Gastrocnemius medialis (tissue), 4 donors: ENCODE data around the gene FOXP4. TPM values are rescaled to one million over a fixed set of nuclear protein-coding genes. Genes with fewer than 3 reads are reported as not detected.
A peak's percentile ranks its signal among the peaks of the same experiment; 100 is the strongest.

Experiments used
- ATAC-seq, 2 donors: fragments of 150-250 bp; one replicate each; pipeline ENCODE4 v1.9.1; 2016
- DNase-seq, 2 donors: peaks; one replicate each; pipeline ENCODE4 v3.0.0-alpha.2; 2019
- H3K27ac ChIP-seq, 4 donors: fragments of 200-600 bp; sonication (generic); 1 replicate in 1 of 4; 2 replicates in 3 of 4; pipeline ENCODE4 v1.5.1; 2016 to 2018; ENCODE audit warnings: mild to moderate bottlenecking in 2 of 4, moderate library complexity in 1 of 4
- H3K27me3 ChIP-seq, 3 donors: fragments of 200-600 bp; sonication (generic) in 2 of 3; 1 replicate in 1 of 3; 2 replicates in 2 of 3; pipeline versions ENCODE4 v1.5.1 to v1.6.0; 2016 to 2019; ENCODE audit warnings: mild to moderate bottlenecking in 1 of 3, moderate library complexity in 1 of 3
- H3K36me3 ChIP-seq, 2 donors: fragments of 200-600 bp; sonication (generic) in 1 of 2; one replicate each; pipeline ENCODE4 v1.5.1; 2017 to 2018
- H3K4me1 ChIP-seq, 2 donors: fragments of 200-600 bp; sonication (generic) in 1 of 2; one replicate each; pipeline ENCODE4 v1.5.1; 2016 to 2017; ENCODE audit warnings: mild to moderate bottlenecking in 2 of 2
- H3K4me3 ChIP-seq, 4 donors: fragments of 200-600 bp; sonication (generic) in 3 of 4; 1 replicate in 1 of 4; 2 replicates in 3 of 4; pipeline ENCODE4 v1.5.1; 2016 to 2019; ENCODE audit warnings: mild to moderate bottlenecking in 2 of 4
- H3K9me3 ChIP-seq, 3 donors: fragments of 200-600 bp; sonication (generic) in 2 of 3; 1 replicate in 1 of 3; 2 replicates in 2 of 3; pipeline ENCODE4 v1.5.1; 2016 to 2019
- CTCF ChIP-seq, 5 experiments: fragments of 450-650 bp in 3 of 5; fragments of 200-600 bp in 2 of 5; sonication (generic) in 2 of 5; IDR thresholded peaks in 4 of 5; conservative IDR thresholded peaks in 1 of 5; 1 replicate in 4 of 5; 2 replicates in 1 of 5; pipeline ENCODE4 v1.5.1; 2016 to 2019; ENCODE audit warnings: antibody characterized with exemption in 5 of 5, mild to moderate bottlenecking in 3 of 5, moderate library complexity in 3 of 5
- POLR2A ChIP-seq, 2 donors: fragments of 450-650 bp; IDR thresholded peaks; one replicate each; pipeline ENCODE4 v1.6.1; 2017; ENCODE audit warnings: antibody characterized with exemption in 2 of 2, mild to moderate bottlenecking in 2 of 2, moderate library complexity in 2 of 2
- in situ Hi-C, 4 donors: fragments of 200-750 bp; cut with MboI; loops; one replicate each; pipeline versions ENCODE4 v1.15.0 to v1.8.0; 2017; ENCODE audit warnings: low sequenced_read_pairs in 4 of 4
- intact Hi-C: fragments of 100-400 bp; cut with DNase I; formaldehyde crosslinking; loops from one replicate; pipeline ENCODE4 v1.15.1; 2023; ENCODE audit warnings: low total_unique reads
- total RNA-seq, 4 donors: library from RNA; depleted of rRNA; stranded (reverse); fragments of >200 nt; gene quantifications; one replicate each; pipeline versions ENCODE4 v1.1.0 to v1.2.3, GENCODE V29; 2016

FOXP4 gene
- total RNA-seq, 4 donors from 2014 or later = 3.4 to 11.4 (median 6.5) TPM

DNA sequence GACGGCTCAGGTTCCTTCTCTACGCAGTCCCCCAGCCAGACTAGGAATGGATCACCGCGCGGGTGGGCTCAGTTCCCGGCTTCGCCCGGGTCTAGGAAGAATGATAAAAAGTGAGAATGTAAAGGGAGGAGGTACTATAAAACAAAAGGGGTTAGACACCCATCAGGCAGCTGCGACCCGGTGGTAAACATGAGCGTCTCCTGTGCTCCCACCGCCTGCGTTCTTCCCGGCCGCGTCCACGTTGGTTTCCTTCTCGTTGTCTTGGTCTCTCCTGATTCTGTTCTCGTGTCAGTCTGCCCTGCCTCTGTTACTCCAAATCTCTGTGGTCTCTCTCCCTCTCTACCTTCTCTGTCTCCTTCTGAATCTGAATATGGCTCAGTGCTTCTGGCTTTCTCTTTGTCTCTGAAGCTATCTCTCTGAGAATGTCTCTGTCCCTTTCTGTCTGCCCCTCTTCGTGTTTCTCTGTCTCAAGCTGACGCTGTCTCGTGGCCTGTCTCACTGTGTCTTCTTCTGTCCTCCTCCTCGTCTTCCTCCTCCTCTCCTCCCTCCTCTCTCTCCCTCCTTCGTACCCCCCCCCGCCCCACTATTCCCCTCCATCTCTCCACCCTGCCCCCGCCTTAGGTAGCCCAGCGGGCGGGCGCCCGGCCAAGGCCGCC lies 41.6 kb upstream of the FOXP4 start:
- Histone ChIP-seq H3K9me3 (no peaks in the 10 kb centered on the region), H3K27ac (peak overlapping the region; percentile 44 to 66 (median 57)), H3K27me3 (peaks cover 20 to 32% (median 30%) of the 10 kb centered on the region in 3 donors), H3K4me3 (peak overlapping the region; percentile 40 to 50 (median 47)), H3K4me1 (peaks cover 6 to 21% of the 10 kb centered on the region in 2 donors), H3K36me3 (no peaks in the 10 kb centered on the region)
- peak; percentile 33 to 36 for ATAC-seq
- in situ Hi-C loops = no loop called here
- intact Hi-C loops = loop anchor here (5.0 to 10.0 kb wide), 3 partner anchors 43 to 80 kb away; partner anchors contain the start of gene FOXP4
- TF ChIP-seq CTCF (IDR thresholded peaks at IDR 0.05 in 4 of 5, conservative IDR thresholded peaks at IDR 0.05 in 1 of 5) = no peak
- TF ChIP-seq POLR2A (IDR thresholded peaks at IDR 0.05) = no peak
- no peak for DNase-seq

DNA sequence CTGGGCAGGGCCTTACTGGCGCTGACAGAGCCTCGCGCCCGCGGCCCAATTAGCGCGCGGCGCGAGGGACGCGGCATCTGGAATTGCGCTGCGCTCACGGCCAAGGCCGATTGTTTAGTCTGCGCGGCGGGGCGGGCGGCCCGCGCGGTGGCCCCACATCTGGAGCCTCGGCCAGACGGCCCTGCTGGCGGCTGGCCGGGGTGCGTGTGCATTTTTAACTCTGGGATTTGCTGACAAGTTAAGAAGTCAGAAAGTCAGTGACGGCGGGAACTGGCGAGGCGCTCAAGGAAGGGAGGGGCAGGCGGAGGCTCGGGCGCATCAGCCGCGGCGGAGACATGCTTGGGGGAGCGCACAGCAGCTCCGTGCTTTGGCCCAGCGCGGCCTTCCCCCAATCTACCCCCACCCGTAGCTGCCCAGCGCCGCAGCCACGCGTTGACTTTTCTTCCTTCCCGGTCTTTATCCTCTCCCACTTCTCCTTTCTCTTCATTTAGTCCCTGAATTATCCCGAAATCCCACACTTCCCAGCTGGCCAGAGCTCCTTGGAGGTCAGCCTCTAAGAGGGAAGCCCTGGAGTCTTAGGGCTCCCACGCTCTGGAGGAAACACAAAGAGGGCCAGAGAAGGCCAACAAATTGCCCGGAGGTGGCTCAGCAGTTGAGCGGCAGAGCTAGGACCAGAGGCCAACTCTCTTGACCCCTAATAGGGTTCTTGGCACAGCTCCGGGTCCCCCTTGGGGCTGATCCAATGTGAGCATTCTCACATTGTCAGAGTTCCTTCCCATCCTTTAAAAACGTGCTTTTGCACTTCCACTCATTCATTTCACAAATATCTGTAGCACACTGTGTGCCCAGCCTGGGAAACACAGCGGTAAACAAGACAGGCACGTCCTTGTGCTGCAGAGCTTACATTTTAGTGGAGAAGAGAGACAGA lies 40.8 kb upstream of the FOXP4 start:
- intact Hi-C loops (loop anchor here (5.0 to 10.0 kb wide), 3 partner anchors 42 to 81 kb away; partner anchors contain the start of gene FOXP4), in situ Hi-C loops (no loop called here)
- H3K4me3 ChIP-seq = peak overlapping the region; percentile 40 to 50 (median 47)
- ATAC-seq = peak; percentile 50 to 64
- H3K27me3 ChIP-seq = peaks cover 21 to 32% (median 30%) of the 10 kb centered on the region in 3 donors
- H3K9me3 ChIP-seq = no peaks in the 10 kb centered on the region
- H3K36me3 ChIP-seq = no peaks in the 10 kb centered on the region
- DNase-seq = peak; percentile 33 to 51
- H3K4me1 ChIP-seq = peaks cover 6 to 21% of the 10 kb centered on the region in 2 donors
- H3K27ac ChIP-seq = peak overlapping the region in 3 of 4 donors; percentile 64 to 76 (median 66)
- TF ChIP-seq CTCF (IDR thresholded peaks at IDR 0.05 in 4 of 5, conservative IDR thresholded peaks at IDR 0.05 in 1 of 5) = no peak
- TF ChIP-seq POLR2A (IDR thresholded peaks at IDR 0.05) = no peak

- peaks cover 6 to 21% of the 10 kb centered on the region in 2 donors for H3K4me1 ChIP-seq
- ATAC-seq (no peak), DNase-seq (no peak)
- H3K27ac ChIP-seq = no peak overlapping the region
- in situ Hi-C loops = no loop called here
- TF ChIP-seq POLR2A (IDR thresholded peaks at IDR 0.05) (no peak), CTCF (IDR thresholded peaks at IDR 0.05 in 4 of 5, conservative IDR thresholded peaks at IDR 0.05 in 1 of 5) (no peak)
- intact Hi-C loops = loop anchor here (5.0 to 10.0 kb wide), 3 partner anchors 39 to 84 kb away; partner anchors contain the start of gene FOXP4
- H3K27me3 ChIP-seq = peaks cover 21 to 32% (median 30%) of the 10 kb centered on the region in 3 donors
- no peak overlapping the region for H3K4me3 ChIP-seq
- no peaks in the 10 kb centered on the region for H3K9me3 ChIP-seq
- H3K36me3 ChIP-seq = no peaks in the 10 kb centered on the region
Observed at GRCh38 chr6:41508479-41508878, 37.7 kb upstream of the FOXP4 start.

- H3K36me3 ChIP-seq = no peaks in the 10 kb centered on the region
- ATAC-seq (no peak), DNase-seq (no peak)
- no peak overlapping the region for H3K27ac ChIP-seq
- H3K9me3 ChIP-seq = no peaks in the 10 kb centered on the region
- TF ChIP-seq CTCF (IDR thresholded peaks at IDR 0.05 in 4 of 5, conservative IDR thresholded peaks at IDR 0.05 in 1 of 5) (no peak), POLR2A (IDR thresholded peaks at IDR 0.05) (no peak)
- H3K4me1 ChIP-seq = peaks cover 6 to 14% of the 10 kb centered on the region in 2 donors
- intact Hi-C loops (loop anchor here (5.0 to 10.0 kb wide), 3 partner anchors 38 to 85 kb away; partner anchors contain the start of gene FOXP4), in situ Hi-C loops (no loop called here)
- H3K27me3 ChIP-seq = peaks cover 21 to 30% (median 26%) of the 10 kb centered on the region in 3 donors
- H3K4me3 ChIP-seq = no peak overlapping the region
Observed at GRCh38 chr6:41509580-41509979, 36.6 kb upstream of the FOXP4 start.
